GM23338 (cell line): ENCODE measurements around the gene PTPRR. TPM values are rescaled to one million over a fixed set of nuclear protein-coding genes. Genes with fewer than 3 reads are reported as not detected.

Experiments used
- ATAC-seq: fragments of 200-7000 bp; cut with Tn5 transposase; 3 replicates; pipeline ENCODE4 v1.9.1; 2020
- DNase-seq: peaks from one replicate; pipeline ENCODE4 v3.0.0-alpha.2; 2015; ENCODE audit warnings: low spot score
- H2AFZ ChIP-seq: fragments of 200-600 bp; sonication (generic); 2 replicates; pipeline ENCODE4 v1.8.0; 2016; ENCODE audit warnings: antibody characterized with exemption, mild to moderate bottlenecking, moderate library complexity
- H3F3A ChIP-seq: fragments of 200-600 bp; sonication (generic); replicated peaks from 2 replicates; pipeline ENCODE4 v1.8.0; 2017; ENCODE audit warnings: antibody characterized with exemption, mixed run types, low read depth
- H3K27ac ChIP-seq: fragments of 200-600 bp; sonication (generic); 2 replicates; pipeline ENCODE4 v1.6.1; 2016; ENCODE audit warnings: low read depth
- H3K27me3 ChIP-seq: fragments of 200-600 bp; sonication (generic); 2 replicates; pipeline ENCODE4 v1.8.0; 2016; ENCODE audit warnings: mild to moderate bottlenecking, mixed run types, moderate library complexity; ENCODE audit not compliant: insufficient read depth
- H3K36me3 ChIP-seq: fragments of 200-600 bp; sonication (generic); 2 replicates; pipeline ENCODE4 v1.8.0; 2016; ENCODE audit warnings: mild to moderate bottlenecking; ENCODE audit not compliant: insufficient read depth
- H3K4me1 ChIP-seq: fragments of 200-600 bp; sonication (generic); 2 replicates; pipeline ENCODE4 v1.8.0; 2016; ENCODE audit warnings: mild to moderate bottlenecking, moderate library complexity; ENCODE audit not compliant: insufficient read depth
- H3K4me2 ChIP-seq: fragments of 200-600 bp; sonication (generic); 2 replicates; pipeline ENCODE4 v1.7.1; 2017; ENCODE audit warnings: mixed run types
- H3K4me3 ChIP-seq: fragments of 200-600 bp; sonication (generic); 2 replicates; pipeline ENCODE4 v1.6.1; 2016; ENCODE audit warnings: mixed run types
- H3K79me2 ChIP-seq: fragments of 200-600 bp; sonication (generic); replicated peaks from 2 replicates; pipeline ENCODE4 v1.8.0; 2017; ENCODE audit warnings: mild to moderate bottlenecking; ENCODE audit not compliant: insufficient read depth
- H3K9me2 ChIP-seq: fragments of 200-600 bp; sonication (generic); 2 replicates; pipeline ENCODE4 v1.8.0; 2017; ENCODE audit not compliant: insufficient read depth
- H4K20me1 ChIP-seq: fragments of 200-600 bp; sonication (generic); replicated peaks from 2 replicates; pipeline ENCODE4 v1.8.0; 2017; ENCODE audit warnings: mild to moderate bottlenecking; ENCODE audit not compliant: insufficient read depth
- H3K27ac Mint-ChIP-seq: 2 replicates; pipeline ENCODE4 v1.8.0; 2020; ENCODE audit warnings: inconsistent platforms, mild to moderate bottlenecking, moderate library complexity, mixed read lengths
- H3K27me3 Mint-ChIP-seq: 3 replicates; pipeline ENCODE4 v1.8.0; 2022; ENCODE audit warnings: low read depth, mild to moderate bottlenecking, moderate library complexity, mixed read lengths, inconsistent platforms; ENCODE audit not compliant: insufficient read depth, poor library complexity
- H3K36me3 Mint-ChIP-seq: 3 replicates; pipeline ENCODE4 v1.8.0; 2021; ENCODE audit warnings: low read depth, mild to moderate bottlenecking, inconsistent platforms, moderate library complexity, mixed read lengths
- H3K4me1 Mint-ChIP-seq: 3 replicates; pipeline ENCODE4 v1.8.0; 2020; ENCODE audit warnings: mild to moderate bottlenecking, inconsistent platforms, mixed read lengths
- H3K4me3 Mint-ChIP-seq: 3 replicates; pipeline ENCODE4 v1.8.0; 2021; ENCODE audit warnings: moderate library complexity, mild to moderate bottlenecking, inconsistent platforms, mixed read lengths
- H3K9me3 Mint-ChIP-seq: 3 replicates; pipeline ENCODE4 v1.8.0; 2020; ENCODE audit warnings: moderate library complexity, mild to moderate bottlenecking, inconsistent platforms, mixed read lengths
- CREB1 ChIP-seq: fragments of 250-450 bp; sonication (Bioruptor Pico); IDR thresholded peaks from 2 replicates; pipeline ENCODE4 v1.5.0; 2020; ENCODE audit warnings: low read depth, mild to moderate bottlenecking, moderate library complexity
- JUNB ChIP-seq: IDR thresholded peaks from one replicate; pipeline ENCODE4 v1.6.1; 2016; ENCODE audit warnings: antibody characterized with exemption; ENCODE audit not compliant: unreplicated experiment
- STAT1 ChIP-seq: IDR thresholded peaks from one replicate; pipeline ENCODE4 v1.6.1; 2016; ENCODE audit warnings: antibody characterized with exemption; ENCODE audit not compliant: unreplicated experiment
- ZNF114 ChIP-seq: fragments of 250-450 bp; sonication (Bioruptor Pico); IDR thresholded peaks from 2 replicates; pipeline ENCODE4 v1.5.0; 2020; ENCODE audit warnings: mild to moderate bottlenecking, moderate library complexity
- polyA plus RNA-seq: library from polyadenylated mRNA; unstranded; fragments of >200 nt; fragmentation: Nextera tagmentation; extraction: Ambion mirVana; gene quantifications from 2 replicates; pipeline ENCODE4 v1.2.1, GENCODE V29; 2016
- total RNA-seq: library from RNA; depleted of rRNA; stranded (reverse); fragments of >200 nt; shearing (Covaris generic); gene quantifications from 2 replicates; pipeline ENCODE4 v1.2.3, GENCODE V29; 2014
- TF ChIP-seq, protein P1 (sequence below): fragments of 250-450 bp; sonication (Bioruptor Pico); IDR thresholded peaks from 2 replicates; pipeline ENCODE4 v1.5.0; 2020; ENCODE audit warnings: mild to moderate bottlenecking, moderate library complexity
- TF ChIP-seq, protein P2 (sequence below): IDR thresholded peaks from one replicate; pipeline ENCODE4 v1.6.1; 2018; ENCODE audit warnings: antibody characterized with exemption; ENCODE audit not compliant: unreplicated experiment

The PTPRR gene
- total and polyA plus RNA-seq, 2 experiments from 2014 or later: 0.26 to 0.76 TPM

DNA sequence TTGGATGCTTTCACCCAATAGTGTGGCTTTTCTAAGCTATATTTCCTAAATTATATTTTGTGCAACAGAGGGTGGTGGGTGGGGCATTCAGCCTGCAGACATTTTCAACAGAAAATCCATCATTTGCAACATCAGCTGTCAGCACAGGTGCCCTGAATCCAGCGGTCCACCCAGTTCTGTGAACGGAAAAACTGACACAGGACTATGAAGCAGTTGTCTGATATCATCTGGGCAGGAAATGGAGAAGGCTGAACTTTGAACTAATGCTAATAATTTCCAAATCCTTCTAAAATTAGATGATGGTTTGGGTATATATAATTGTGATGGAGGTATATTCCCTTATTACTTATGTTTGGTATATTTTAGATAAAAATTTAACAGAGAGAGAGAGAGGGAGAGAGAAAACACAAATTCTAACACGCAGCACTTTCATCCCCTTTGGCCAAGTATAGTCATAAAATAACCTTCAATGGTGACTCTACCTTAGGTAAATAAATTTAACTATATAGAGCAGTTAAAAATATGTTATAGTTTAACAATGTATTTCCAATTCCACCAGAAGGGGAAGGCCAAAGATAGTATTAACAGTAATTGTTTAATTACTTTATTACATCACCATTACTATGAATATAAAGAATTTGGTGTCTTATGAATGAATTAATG is 225.0 kb downstream of the PTPRR start:
- peaks cover 2% of the 10 kb centered on the region for H3K27me3 Mint-ChIP-seq
- Histone ChIP-seq H4K20me1 (no peaks in the 10 kb centered on the region), H3K4me3 (no peak overlapping the region), H3K4me1 (no peaks in the 10 kb centered on the region), H3K36me3 (no peaks in the 10 kb centered on the region), H3K79me2 (no peaks in the 10 kb centered on the region), H3K4me2 (no peak overlapping the region), H3K9me2 (no peaks in the 10 kb centered on the region), H3F3A (no peaks in the 10 kb centered on the region), H3K27me3 (no peaks in the 10 kb centered on the region), H2AFZ (no peak overlapping the region), H3K27ac (no peak overlapping the region)
- no peaks in the 10 kb centered on the region for H3K36me3 Mint-ChIP-seq
- no peak for ATAC-seq
- no peak for DNase-seq
- TF ChIP-seq, protein P1, sequence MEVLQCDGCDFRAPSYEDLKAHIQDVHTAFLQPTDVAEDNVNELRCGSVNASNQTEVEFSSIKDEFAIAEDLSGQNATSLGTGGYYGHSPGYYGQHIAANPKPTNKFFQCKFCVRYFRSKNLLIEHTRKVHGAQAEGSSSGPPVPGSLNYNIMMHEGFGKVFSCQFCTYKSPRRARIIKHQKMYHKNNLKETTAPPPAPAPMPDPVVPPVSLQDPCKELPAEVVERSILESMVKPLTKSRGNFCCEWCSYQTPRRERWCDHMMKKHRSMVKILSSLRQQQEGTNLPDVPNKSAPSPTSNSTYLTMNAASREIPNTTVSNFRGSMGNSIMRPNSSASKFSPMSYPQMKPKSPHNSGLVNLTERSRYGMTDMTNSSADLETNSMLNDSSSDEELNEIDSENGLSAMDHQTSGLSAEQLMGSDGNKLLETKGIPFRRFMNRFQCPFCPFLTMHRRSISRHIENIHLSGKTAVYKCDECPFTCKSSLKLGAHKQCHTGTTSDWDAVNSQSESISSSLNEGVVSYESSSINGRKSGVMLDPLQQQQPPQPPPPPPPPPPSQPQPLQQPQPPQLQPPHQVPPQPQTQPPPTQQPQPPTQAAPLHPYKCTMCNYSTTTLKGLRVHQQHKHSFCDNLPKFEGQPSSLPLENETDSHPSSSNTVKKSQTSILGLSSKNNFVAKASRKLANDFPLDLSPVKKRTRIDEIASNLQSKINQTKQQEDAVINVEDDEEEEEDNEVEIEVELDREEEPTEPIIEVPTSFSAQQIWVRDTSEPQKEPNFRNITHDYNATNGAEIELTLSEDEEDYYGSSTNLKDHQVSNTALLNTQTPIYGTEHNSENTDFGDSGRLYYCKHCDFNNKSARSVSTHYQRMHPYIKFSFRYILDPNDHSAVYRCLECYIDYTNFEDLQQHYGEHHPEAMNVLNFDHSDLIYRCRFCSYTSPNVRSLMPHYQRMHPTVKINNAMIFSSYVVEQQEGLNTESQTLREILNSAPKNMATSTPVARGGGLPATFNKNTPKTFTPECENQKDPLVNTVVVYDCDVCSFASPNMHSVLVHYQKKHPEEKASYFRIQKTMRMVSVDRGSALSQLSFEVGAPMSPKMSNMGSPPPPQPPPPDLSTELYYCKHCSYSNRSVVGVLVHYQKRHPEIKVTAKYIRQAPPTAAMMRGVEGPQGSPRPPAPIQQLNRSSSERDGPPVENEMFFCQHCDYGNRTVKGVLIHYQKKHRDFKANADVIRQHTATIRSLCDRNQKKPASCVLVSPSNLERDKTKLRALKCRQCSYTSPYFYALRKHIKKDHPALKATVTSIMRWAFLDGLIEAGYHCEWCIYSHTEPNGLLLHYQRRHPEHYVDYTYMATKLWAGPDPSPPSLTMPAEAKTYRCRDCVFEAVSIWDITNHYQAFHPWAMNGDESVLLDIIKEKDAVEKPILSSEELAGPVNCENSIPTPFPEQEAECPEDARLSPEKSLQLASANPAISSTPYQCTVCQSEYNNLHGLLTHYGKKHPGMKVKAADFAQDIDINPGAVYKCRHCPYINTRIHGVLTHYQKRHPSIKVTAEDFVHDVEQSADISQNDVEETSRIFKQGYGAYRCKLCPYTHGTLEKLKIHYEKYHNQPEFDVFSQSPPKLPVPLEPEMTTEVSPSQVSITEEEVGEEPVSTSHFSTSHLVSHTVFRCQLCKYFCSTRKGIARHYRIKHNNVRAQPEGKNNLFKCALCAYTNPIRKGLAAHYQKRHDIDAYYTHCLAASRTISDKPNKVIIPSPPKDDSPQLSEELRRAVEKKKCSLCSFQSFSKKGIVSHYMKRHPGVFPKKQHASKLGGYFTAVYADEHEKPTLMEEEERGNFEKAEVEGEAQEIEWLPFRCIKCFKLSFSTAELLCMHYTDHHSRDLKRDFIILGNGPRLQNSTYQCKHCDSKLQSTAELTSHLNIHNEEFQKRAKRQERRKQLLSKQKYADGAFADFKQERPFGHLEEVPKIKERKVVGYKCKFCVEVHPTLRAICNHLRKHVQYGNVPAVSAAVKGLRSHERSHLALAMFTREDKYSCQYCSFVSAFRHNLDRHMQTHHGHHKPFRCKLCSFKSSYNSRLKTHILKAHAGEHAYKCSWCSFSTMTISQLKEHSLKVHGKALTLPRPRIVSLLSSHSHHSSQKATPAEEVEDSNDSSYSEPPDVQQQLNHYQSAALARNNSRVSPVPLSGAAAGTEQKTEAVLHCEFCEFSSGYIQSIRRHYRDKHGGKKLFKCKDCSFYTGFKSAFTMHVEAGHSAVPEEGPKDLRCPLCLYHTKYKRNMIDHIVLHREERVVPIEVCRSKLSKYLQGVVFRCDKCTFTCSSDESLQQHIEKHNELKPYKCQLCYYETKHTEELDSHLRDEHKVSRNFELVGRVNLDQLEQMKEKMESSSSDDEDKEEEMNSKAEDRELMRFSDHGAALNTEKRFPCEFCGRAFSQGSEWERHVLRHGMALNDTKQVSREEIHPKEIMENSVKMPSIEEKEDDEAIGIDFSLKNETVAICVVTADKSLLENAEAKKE (CRISPR knock-in tag): no peak
- TF ChIP-seq ZNF114 (no peak), CREB1 (CRISPR knock-in tag) (no peak), STAT1 (no peak), JUNB (no peak)
- TF ChIP-seq, protein P2, sequence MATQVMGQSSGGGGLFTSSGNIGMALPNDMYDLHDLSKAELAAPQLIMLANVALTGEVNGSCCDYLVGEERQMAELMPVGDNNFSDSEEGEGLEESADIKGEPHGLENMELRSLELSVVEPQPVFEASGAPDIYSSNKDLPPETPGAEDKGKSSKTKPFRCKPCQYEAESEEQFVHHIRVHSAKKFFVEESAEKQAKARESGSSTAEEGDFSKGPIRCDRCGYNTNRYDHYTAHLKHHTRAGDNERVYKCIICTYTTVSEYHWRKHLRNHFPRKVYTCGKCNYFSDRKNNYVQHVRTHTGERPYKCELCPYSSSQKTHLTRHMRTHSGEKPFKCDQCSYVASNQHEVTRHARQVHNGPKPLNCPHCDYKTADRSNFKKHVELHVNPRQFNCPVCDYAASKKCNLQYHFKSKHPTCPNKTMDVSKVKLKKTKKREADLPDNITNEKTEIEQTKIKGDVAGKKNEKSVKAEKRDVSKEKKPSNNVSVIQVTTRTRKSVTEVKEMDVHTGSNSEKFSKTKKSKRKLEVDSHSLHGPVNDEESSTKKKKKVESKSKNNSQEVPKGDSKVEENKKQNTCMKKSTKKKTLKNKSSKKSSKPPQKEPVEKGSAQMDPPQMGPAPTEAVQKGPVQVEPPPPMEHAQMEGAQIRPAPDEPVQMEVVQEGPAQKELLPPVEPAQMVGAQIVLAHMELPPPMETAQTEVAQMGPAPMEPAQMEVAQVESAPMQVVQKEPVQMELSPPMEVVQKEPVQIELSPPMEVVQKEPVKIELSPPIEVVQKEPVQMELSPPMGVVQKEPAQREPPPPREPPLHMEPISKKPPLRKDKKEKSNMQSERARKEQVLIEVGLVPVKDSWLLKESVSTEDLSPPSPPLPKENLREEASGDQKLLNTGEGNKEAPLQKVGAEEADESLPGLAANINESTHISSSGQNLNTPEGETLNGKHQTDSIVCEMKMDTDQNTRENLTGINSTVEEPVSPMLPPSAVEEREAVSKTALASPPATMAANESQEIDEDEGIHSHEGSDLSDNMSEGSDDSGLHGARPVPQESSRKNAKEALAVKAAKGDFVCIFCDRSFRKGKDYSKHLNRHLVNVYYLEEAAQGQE: no peak
- H3K4me1 Mint-ChIP-seq: peaks cover 4% of the 10 kb centered on the region; the same call in 2 of the 3 replicates
- no peak overlapping the region for H3K4me3 Mint-ChIP-seq
- H3K27ac Mint-ChIP-seq: no peak overlapping the region
- no peaks in the 10 kb centered on the region for H3K9me3 Mint-ChIP-seq
